ENCODE measurements around the gene STIL.

STIL gene

GRCh38 chr1:47232187-47232874 is 81.6 kb downstream of the STIL start, which contains the start of gene TAL1:
TAL1 (minus strand) TSS chr1:47232225; CDS start chr1:47225888, 6,337 bp downstream.
- no peak for DNase-seq

- DNase-seq, result no peak
Measured at GRCh38 chr1:47231301-47232186, 82.4 kb downstream of the STIL start.

GRCh38 chr1:47230692-47231300 is 83.2 kb downstream of the STIL start:
- DNase-seq, result no peak

GRCh38 chr1:47229886-47230691 is 83.9 kb downstream of the STIL start:
- no peak for DNase-seq

GRCh38 chr1:47229031-47229885 is 84.7 kb downstream of the STIL start:
- DNase-seq, result no peak

GRCh38 chr1:47228644-47229030 is 85.3 kb downstream of the STIL start:
- DNase-seq, result no peak

- DNase-seq, result no peak
Measured at GRCh38 chr1:47227341-47228232, 86.4 kb downstream of the STIL start.

GRCh38 chr1:47226839-47227215 is 87.1 kb downstream of the STIL start:
- DNase-seq, result no peak

GRCh38 chr1:47226121-47226838 is 87.7 kb downstream of the STIL start:
- no peak for DNase-seq

- DNase-seq, result no peak
Measured at GRCh38 chr1:47225430-47226100, 88.4 kb downstream of the STIL start.

GRCh38 chr1:47224676-47225399 is 89.1 kb downstream of the STIL start:
- DNase-seq, result no peak

- DNase-seq, result no peak
Measured at GRCh38 chr1:47223921-47224675, 89.8 kb downstream of the STIL start.

GRCh38 chr1:47223174-47223920 is 90.6 kb downstream of the STIL start:
- no peak for DNase-seq

- no peak for DNase-seq
Measured at GRCh38 chr1:47222476-47222875, 91.5 kb downstream of the STIL start.

- no peak for DNase-seq
Measured at GRCh38 chr1:47219590-47220220, 94.2 kb downstream of the STIL start.

- no peak for DNase-seq
Measured at GRCh38 chr1:47219001-47219400, 94.9 kb downstream of the STIL start.

Data from NCI-H1930 (cell line).